Thyroid gland (tissue), 4 donors: Measurements from ENCODE around the gene RNF141. TPM values are rescaled to one million over a fixed set of nuclear protein-coding genes. Genes with fewer than 3 reads are reported as not detected.
A peak's percentile ranks its signal among the peaks of the same experiment; 100 is the strongest.

ENCODE experiments used
- DNase-seq, 2 donors: peaks; one replicate each; pipeline ENCODE4 v3.0.0-alpha.2; 2019
- H3K27ac ChIP-seq, 3 donors: fragments of 200-600 bp; sonication (generic); 1 replicate in 2 of 3; 2 replicates in 1 of 3; pipeline ENCODE4 v1.5.1; 2016 to 2019; ENCODE audit warnings: mild to moderate bottlenecking in 1 of 3, moderate library complexity in 1 of 3
- H3K27me3 ChIP-seq: fragments of 200-600 bp; sonication (generic); one replicate; pipeline ENCODE4 v1.5.1; 2019
- H3K36me3 ChIP-seq, 2 donors: fragments of 200-600 bp; sonication (generic); one replicate each; pipeline ENCODE4 v1.5.1; 2016 to 2019
- H3K4me1 ChIP-seq, 2 donors: fragments of 200-600 bp; sonication (generic); one replicate each; pipeline ENCODE4 v1.5.1; 2017 to 2019
- H3K4me3 ChIP-seq, 3 donors: fragments of 200-600 bp; sonication (generic); replicated peaks in 1 of 3; 1 replicate in 2 of 3; 2 replicates in 1 of 3; pipeline ENCODE4 v1.5.1; 2016; ENCODE audit warnings: mild to moderate bottlenecking in 1 of 3
- H3K9me3 ChIP-seq: fragments of 200-600 bp; sonication (generic); one replicate; pipeline ENCODE4 v1.5.1; 2017
- POLR2A ChIP-seq, 2 donors: fragments of 450-650 bp; IDR thresholded peaks; one replicate each; pipeline ENCODE4 v1.6.1; 2017; ENCODE audit warnings: antibody characterized with exemption in 2 of 2, mild to moderate bottlenecking in 2 of 2, moderate library complexity in 1 of 2
- WGBS, 2 donors: methylation state at CpG; one replicate each; pipeline ENCODE4 v1.1.5; 2017; 5-methylcytosine and 5-hydroxymethylcytosine counted together
- intact Hi-C: fragments of 100-400 bp; cut with DNase I; formaldehyde crosslinking; loops from one replicate; pipeline ENCODE4 v1.15.1; 2023
- total RNA-seq, 4 donors: library from RNA; depleted of rRNA; stranded (reverse); fragments of >200 nt; gene quantifications; one replicate each; pipeline ENCODE4 v1.2.3, GENCODE V29; 2016
- TF ChIP-seq, protein P1 (sequence below), 6 experiments: fragments of 200-600 bp in 3 of 6; fragments of 450-650 bp in 3 of 6; sonication (generic) in 3 of 6; IDR thresholded peaks; one replicate each; pipeline ENCODE4 v1.5.1; 2016 to 2019; ENCODE audit warnings: antibody characterized with exemption in 6 of 6, mild to moderate bottlenecking in 2 of 6, inconsistent platforms in 1 of 6, moderate library complexity in 1 of 6

Gene RNF141
- total RNA-seq, 4 donors from 2014 or later: 32.4 to 45.3 (median 40.7) TPM

GRCh38 chr11:10488934-10489691 is 51.9 kb downstream of the RNF141 start:
- 57 to 69% methylated on average over 11 of the region's 11 CpGs for WGBS, 2 donors
- no peak for TF ChIP-seq POLR2A (IDR thresholded peaks at IDR 0.05)
- TF ChIP-seq, protein P1, sequence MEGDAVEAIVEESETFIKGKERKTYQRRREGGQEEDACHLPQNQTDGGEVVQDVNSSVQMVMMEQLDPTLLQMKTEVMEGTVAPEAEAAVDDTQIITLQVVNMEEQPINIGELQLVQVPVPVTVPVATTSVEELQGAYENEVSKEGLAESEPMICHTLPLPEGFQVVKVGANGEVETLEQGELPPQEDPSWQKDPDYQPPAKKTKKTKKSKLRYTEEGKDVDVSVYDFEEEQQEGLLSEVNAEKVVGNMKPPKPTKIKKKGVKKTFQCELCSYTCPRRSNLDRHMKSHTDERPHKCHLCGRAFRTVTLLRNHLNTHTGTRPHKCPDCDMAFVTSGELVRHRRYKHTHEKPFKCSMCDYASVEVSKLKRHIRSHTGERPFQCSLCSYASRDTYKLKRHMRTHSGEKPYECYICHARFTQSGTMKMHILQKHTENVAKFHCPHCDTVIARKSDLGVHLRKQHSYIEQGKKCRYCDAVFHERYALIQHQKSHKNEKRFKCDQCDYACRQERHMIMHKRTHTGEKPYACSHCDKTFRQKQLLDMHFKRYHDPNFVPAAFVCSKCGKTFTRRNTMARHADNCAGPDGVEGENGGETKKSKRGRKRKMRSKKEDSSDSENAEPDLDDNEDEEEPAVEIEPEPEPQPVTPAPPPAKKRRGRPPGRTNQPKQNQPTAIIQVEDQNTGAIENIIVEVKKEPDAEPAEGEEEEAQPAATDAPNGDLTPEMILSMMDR (IDR thresholded peaks at IDR 0.05): no peak
- H3K4me3 ChIP-seq: no peak overlapping the region
- no peaks in the 10 kb centered on the region for H3K27me3 ChIP-seq
- peaks cover 10 to 33% of the 10 kb centered on the region in 2 donors for H3K4me1 ChIP-seq
- H3K36me3 ChIP-seq: peaks cover 0 to 3% of the 10 kb centered on the region in 2 donors
- intact Hi-C loops: no loop called here
- H3K9me3 ChIP-seq: no peaks in the 10 kb centered on the region
- peak overlapping the region in 2 of 3 donors; percentile 59 to 62 for H3K27ac ChIP-seq
- peak; percentile 80 to 85 for DNase-seq

DNA sequence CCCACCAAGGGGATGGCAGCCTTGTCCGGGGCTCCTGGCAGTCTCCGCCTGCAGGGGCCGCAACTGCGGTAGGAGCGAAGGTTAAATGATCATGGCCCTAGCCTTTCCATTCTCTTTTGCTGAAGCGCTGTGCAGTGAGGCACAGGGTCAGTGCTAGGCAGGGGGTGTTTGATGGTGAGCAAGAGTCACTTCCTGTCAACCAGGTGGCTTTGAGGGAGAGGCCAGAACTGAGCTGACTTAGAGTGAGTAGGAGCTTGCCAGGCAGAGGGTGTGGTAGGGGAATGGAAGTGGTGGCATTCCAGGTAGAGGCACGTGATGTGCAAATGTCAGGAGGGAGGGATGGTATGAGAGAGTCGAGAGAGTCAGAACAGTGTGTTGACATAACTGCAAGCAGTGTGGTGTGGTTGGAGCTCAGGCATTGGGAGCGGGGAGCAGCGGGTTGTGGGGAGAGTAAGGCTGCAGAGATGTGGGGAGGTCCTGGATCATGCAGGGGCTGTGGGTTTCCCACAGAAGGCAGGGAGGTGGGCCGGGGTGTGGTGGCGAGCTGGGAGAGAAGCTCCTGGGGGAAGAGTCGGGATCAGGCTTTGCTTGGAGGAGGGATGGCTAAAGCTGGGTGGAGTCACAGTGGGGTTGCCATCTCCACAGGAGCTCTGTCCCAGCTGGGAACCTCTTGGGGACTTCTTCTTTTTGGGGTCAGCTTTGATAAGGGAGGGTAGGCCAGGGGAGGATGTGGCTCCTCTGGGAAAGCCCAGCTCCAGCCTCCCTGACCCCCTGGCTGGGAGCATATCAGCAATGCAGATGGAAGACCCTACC is 52.7 kb downstream of the RNF141 start:
- Histone ChIP-seq H3K36me3 (peaks cover 0 to 1% of the 10 kb centered on the region in 2 donors), H3K4me1 (peaks cover 10 to 33% of the 10 kb centered on the region in 2 donors), H3K27me3 (no peaks in the 10 kb centered on the region), H3K9me3 (no peaks in the 10 kb centered on the region), H3K27ac (peak overlapping the region in 1 of 3 donors; percentile 59), H3K4me3 (no peak overlapping the region)
- 85 to 87% methylated on average over 13 of the region's 13 CpGs for WGBS, 2 donors
- TF ChIP-seq, protein P1 (IDR thresholded peaks at IDR 0.05): no peak
- TF ChIP-seq POLR2A (IDR thresholded peaks at IDR 0.05): no peak
- intact Hi-C loops: no loop called here
- DNase-seq: peak; percentile 42 to 81

GRCh38 chr11:10487002-10487647 is 53.9 kb downstream of the RNF141 start:
- Histone ChIP-seq H3K36me3 (no peaks in the 10 kb centered on the region), H3K27me3 (no peaks in the 10 kb centered on the region), H3K27ac (no peak overlapping the region), H3K9me3 (no peaks in the 10 kb centered on the region), H3K4me1 (peaks cover 10 to 33% of the 10 kb centered on the region in 2 donors), H3K4me3 (no peak overlapping the region)
- TF ChIP-seq POLR2A (IDR thresholded peaks at IDR 0.05): no peak
- TF ChIP-seq, protein P1 (IDR thresholded peaks at IDR 0.05): no peak
- intact Hi-C loops: no loop called here
- no peak for DNase-seq
- WGBS, 2 donors: 94 to 95% methylated on average over 16 of the region's 16 CpGs

- H3K9me3 ChIP-seq: no peaks in the 10 kb centered on the region
- H3K27me3 ChIP-seq: no peaks in the 10 kb centered on the region
- no peak for DNase-seq
- TF ChIP-seq POLR2A (IDR thresholded peaks at IDR 0.05): no peak
- TF ChIP-seq, protein P1 (IDR thresholded peaks at IDR 0.05): no peak
- intact Hi-C loops: no loop called here
- peaks cover 10 to 33% of the 10 kb centered on the region in 2 donors for H3K4me1 ChIP-seq
- 95% methylated on average over 7 to 10 of the region's 10 CpGs for WGBS, 2 donors
- no peaks in the 10 kb centered on the region for H3K36me3 ChIP-seq
- H3K27ac ChIP-seq: no peak overlapping the region
- no peak overlapping the region for H3K4me3 ChIP-seq
Observed at GRCh38 chr11:10486161-10486840, 54.7 kb downstream of the RNF141 start.
